GM18867 (cell line): ENCODE data around the gene MED13L.

ENCODE experiments used
- ATAC-seq: cut with Tn5 transposase; IDR thresholded peaks from one replicate; pipeline ENCODE4 v1.9.1; 2021; ENCODE audit warnings: mild to moderate bottlenecking, moderate library complexity; ENCODE audit not compliant: unreplicated experiment

The MED13L gene

DNA sequence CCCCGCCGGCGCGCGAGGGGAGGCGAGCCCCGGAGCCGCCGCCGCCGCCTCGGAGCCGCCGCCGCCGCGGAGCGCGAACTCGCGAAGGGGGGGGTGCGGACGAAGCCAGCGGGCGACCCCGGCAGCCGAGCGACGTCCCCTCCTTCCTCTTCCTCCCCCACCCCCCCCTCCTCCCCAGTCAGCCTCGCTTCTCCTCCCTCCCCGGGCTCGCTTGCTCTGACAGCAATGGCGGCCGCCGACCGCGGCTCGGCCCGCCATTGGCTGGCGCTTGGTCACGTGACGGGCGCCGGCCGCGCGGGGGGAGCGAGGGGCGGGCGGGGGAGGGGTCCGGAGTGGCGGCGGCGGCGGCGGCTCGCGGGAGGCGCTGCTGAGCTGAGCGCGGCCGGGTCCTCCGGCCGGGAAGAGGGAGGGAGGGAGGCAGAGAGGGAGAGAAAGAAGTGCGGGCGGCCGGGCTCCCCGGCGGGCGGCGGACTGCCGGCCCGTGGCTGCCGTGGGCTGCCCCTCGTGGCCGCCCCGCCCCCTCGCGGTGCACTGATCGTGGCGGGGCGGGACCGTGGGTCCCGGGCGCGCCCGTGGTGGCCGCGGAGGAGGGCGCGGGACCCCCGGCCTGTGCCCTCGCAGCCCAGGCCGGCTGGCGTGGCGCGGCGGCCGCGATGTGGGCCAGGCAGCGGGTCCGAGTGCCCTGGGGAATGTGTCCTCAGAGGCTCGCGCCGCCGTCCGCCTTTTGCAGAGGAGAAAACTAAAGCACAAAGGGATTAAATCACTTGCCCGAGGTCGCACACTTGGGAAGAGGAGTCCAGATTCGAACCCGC is at the start of gene MED13L:
Gene MED13L, minus strand, starts transcription at position 227 of the 812 bp plus-strand sequence. CDS start 562 bp downstream, outside the sequence.
- peak; percentile 90 for ATAC-seq

DNA sequence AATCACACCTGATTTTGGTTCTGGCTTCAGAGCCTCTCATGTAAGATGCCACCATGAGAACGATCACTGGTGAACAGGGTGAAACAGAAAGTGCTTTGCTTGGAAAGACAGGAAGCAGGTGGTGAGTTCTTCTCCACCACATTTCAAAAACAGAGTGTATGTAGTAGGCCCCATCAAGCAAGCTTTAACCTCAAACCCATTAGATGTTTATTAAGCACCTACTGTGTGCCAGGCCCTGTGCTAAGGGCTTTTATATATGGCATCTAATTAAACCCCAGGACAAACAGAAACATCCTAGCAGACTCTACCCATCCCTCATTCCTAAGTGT is 47.8 kb upstream of the MED13L start:
- ATAC-seq: peak; percentile 85

DNA sequence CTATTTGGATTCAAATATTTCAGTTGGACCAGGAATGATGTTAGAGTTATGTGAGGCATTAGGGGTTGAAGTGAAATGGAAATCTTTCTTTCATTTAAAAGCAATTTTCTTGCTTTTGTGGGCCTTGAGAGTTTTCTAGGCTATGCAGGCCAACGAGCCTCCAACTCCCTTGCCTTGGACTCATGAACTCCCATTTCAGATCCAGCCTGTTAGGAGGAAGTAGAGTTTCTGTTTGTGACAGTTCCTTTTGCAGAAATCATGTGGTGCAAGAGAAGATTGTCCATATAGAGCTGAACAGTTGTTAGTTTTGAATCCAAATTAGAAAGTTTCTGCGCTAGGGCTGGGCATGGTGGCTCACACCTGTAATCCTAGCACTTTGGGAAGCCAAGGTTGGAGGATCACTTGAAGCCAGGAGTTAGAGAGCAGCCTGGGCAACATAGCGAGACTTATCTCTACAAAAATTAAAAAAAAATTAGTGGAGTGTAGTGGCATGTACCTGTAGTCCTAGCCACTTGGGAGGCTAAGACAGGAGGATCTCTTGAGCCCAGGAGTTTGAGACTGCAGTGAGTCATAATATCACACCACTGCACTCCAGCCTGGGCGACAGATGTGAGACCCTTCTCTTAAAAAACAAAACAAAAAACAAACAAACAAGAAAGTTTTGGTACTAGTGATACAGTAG is 47.3 kb upstream of the MED13L start:
- ATAC-seq: no peak

DNA sequence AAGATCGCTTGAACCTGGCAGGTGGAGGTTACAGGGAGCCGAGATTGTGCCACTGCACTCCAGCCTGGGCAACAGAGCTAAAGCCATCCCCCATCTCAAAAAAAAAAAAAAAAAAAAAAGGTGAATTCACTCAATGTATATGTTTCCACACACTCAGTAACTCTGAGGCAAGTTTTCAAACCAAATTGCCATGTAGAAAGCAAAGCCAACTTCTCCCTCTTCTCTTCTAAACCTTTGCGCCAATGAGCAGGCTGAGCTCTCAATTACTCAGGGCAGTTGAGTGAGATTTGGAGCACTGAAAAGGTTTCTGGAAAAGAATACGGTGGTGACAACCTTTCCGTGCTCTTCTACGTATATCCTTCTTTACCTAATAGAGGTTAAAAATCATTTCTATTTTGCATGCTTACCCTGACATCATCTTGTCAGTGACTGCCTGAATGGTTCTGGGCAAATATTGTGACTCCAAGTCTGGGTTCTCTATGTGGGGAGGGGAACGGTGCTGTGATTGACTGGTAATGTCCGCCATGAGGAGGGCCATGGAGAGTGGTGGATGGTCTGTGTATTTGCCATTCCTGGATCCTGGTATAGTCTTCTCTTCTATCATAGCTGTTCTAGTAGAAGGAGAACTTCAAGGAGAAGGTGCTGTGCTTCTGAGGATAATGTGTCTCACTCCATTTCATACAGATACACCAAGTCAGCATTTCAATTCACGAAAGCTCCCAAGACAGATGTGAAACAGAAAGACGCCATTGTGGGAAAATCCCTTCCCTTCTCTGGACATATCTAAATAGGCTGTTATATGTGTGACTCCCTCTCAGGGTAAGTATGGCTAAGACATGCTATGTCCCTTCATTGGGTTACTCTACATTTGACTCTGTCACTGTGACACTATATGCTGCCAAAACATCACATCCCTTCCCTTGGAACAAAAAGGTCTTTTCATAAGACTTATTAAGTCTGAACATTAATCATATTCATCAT is 46.2 kb upstream of the MED13L start:
- no peak for ATAC-seq

DNA sequence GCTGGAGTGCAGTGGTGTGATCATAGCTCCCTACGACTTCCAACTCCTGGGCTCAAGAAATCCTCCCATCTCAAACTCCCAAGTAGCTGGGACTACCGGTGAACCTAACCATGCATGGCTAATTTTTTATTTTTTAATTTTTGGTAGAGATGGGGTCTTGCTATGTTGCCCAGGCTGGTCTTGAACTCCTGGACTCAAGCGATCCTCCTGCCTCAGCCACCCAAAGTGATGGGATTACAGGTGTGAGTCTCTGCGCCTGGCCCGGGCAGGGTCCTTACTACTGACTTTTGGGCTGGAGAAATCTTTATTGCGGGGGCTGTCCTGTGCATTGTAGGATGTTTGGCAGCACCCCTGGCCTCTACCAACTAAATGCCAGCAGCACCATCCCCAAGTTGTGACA is 44.4 kb upstream of the MED13L start:
- no peak for ATAC-seq

DNA sequence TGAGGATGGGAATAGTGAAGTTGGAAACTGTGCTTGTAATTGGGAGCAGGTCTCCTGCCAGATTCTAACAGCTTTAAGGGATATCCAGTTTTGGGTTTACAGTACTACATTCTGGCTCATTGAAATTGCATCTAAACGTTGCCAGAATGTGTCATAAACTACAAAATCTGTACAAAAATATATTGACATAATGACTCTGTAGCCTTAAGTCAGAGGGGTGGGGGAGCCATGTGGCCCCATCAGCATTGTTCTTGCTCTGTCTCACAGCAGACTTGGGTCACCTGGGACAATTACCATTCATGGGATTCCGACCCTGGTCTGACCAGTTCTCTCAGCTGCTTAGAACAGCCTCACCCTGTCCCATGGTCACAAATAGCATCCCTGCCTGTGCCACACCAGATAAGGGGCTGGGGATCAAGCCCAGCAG is 43.3 kb upstream of the MED13L start:
- ATAC-seq: no peak

DNA sequence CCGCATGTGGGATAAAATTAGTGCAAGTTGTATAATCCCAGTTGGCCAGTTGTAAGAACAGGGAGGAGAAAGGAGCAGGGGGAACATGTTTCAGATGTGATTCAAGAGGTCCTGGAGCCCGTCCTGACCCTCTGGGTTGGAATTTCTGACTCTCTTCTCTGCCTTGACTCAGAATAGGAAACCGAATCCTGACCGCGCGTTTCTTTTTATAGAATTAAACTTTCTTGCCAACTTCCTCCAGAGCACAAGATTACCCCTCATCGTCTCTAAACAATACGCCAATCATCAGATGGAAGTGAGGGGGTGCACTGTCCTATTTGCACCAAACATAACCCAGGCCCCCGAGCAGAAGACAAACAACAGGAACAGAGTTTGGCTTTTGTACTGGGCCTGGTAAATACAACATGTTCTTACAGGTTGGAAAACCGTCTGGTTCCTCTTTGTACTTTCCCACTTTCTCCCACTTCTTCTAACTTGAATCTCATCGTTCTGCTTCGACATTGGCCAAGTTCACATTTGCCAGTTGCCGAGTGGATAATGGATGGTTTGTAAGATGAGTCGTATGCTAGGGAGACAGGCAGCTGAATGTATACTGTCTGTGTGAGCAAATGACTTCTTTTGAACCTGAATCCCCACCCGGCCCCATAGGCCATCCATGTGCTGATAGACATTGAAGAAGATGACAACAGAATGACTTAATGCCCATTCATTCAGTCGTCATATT is 42.6 kb upstream of the MED13L start:
- no peak for ATAC-seq

DNA sequence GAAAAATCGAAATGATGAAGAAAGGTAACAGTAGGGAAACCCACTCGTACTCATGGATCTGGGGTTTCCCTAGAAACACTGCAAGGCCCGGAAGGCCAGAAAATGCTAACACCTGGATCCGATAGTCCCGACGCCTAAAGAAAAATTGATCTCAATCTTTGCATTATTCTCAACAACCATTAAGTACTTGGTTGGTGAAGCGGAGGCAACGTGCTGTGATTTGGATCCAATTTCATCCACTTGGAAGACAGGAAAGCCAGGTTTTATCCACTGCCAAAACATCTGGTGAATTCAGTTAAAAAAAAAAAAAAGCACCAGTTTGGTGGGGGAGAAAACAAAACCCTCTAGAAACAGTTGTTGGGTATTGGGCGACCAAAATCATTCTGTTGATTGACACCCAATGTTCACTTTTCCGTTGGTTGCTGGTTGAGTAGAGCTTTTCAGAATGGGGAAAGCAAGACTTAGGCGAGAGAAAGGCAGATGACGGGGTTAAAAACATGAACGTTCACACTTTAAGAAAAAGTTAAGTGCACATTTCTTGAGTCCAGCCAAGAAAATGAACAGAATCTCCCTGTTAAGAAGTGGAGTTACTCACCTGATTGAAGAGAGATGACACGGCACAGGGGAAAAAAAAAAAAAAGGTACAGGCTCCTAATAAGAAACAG is 41.9 kb upstream of the MED13L start:
- ATAC-seq: no peak

DNA sequence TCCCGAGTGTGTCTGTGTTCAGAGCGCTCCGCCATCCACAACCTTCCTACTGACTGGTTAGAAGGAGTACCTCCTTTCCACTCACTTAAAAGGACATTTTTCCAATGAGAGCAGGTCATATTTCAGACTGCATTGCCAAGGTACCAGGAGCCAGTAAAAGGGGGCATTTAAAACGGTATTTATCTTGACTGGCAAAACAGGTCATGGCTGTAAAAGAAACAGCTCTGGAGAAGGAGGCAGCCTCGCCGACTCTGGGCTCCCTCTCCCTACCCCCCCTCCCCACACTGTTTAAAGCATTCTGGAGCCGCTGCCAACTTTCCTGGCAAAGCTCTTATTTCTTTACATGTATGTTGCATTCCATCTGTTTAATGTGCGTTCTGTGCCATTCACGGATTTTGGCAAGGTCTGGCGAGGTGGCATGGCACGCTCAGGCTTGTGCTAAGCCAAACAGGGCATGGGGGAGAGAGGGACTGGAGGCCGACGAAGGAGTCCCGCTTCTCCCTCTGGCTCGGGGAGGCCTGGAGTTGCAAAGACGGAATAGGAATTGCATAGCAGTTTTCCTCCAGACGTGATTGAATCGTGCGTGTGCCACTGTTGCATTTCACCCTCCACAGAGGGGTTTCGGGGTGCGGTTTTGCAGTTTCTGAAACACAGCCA is 41.2 kb upstream of the MED13L start:
- no peak for ATAC-seq

DNA sequence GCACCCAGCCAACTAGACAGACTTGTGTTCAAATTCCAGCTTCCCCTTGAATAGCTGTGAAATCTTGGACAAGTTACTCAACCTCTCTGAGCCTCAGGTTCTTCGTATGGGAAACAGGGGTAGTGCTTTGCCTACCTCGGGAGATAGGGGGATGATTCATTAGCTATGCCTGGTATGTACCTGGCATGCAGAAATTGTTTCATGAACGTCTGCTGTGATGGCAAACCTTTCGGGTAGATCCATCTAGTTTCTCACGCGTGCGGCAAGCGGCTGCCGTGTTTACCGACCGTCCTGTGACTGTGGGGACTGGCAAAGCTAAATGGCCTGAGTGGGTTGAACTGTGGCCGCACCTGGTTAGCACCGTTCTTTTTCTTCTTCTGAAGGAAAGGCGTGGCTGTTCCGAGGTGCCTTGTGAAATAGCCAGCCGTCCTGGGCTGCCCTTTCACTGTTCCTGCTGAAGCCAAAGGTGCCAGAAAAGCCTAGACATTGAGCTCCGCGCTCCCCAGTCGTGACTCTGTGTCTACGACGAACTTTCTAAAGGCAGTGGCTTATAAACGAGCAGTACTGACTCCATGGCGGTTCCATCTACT is 40.6 kb upstream of the MED13L start:
- no peak for ATAC-seq

DNA sequence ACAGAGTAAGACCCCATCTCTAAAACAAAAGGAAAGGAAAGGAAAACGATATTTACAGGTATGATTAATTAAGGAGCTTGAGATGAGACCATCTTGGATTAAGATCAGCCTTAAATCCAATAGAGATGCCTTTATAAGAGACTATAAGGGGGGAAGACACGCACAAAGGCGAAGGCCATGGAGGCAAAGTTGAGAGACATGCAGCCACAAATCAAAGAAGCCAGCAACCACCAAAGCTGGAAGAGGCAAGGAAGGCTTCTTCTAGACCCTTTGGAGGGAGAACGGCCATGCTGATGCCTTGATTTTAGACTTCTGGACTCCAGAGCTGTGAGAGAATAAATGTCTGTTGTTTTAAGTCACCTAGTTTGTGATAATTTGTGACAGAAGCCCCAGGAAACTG is 39.6 kb upstream of the MED13L start:
- no peak for ATAC-seq

DNA sequence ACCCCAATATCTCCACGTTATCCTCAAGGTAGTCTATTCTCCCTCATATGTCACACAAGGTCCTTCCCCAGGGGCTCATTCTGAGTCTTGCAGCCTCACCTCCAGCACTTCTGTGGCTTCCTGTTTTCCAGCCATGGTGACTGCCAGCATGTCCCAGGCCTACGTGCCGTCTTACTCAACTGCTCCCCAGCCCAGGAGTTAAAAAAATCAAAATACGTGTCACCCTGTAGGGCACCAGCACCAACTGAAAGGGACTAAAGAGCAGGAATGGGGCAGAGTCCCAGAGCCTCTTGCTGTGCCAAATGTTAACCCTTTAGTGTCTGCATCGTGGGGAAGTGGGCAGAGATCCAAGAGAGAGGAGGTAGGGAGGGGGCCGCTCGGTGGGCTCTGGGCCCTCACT is 37.0 kb upstream of the MED13L start:
- ATAC-seq: no peak

DNA sequence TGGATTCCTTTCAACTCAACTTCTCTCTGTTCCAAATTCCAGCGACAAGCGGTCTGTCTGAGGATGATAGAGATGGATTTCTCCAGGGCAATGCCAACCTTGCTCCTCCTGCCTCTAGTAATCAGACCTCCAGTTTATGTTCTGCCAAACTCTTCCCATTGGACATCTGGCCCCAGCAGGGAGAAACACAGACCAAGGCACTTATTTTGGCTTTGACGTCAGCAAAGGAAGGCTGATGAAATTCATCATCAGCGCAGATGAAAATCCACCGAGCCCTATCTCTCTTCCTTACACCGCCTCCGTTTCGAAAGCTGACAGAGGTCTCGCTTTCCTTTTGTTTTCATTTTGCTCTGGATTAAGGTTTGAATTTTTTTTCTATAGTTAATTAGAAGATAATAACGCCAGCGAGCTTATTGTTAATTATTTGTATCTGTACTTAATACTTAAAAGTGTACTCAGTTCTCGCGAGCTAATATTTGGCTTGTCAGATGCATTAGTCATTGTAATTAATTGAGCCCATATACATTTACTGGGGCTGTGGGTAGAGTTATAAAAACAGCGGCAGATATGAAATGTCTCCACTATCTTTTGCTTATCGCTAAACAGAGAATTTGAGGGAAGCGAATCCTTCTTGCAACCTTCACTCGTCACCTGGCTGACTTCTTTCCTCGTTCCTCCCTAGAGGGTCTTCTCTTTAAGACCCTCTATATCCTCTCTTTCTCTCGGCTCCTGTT is 35.9 kb upstream of the MED13L start:
- ATAC-seq: no peak

DNA sequence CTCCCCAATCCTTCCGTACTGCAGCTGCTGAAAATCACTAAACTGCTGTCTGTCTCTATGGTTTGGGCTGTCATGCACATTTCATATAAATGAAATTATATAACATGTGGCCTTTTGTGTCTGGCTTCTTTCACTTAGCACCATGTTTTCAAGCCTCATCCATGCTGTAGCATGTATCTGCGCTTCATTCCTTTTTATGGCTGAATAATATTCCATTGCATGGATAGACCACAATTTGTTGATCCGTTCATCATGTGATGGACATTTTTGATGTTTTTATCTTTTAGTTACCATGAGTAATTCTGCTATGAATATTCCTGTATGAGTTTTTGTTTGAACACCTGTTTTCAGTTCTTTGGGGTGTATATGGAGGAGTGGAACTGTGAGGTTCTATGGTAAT is 32.6 kb upstream of the MED13L start:
- ATAC-seq: no peak

DNA sequence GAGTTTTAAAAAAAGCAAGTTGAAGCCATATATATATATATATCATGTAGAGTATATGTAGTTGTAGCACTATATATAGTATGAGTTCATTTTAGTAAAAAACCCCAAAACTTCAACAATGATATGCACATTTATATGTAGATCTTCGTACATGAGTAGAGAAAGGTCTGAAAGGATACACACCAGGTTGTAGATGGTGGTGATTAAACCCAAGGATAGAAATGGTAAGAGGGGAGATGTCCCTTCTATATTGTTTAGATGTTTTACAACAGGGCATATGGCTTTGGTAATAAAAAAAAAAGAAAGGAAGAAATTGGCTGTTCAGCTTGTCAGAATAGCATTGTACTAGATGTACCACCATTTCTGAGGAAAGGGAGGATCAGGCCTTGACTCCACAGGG is 31.9 kb upstream of the MED13L start:
- no peak for ATAC-seq

DNA sequence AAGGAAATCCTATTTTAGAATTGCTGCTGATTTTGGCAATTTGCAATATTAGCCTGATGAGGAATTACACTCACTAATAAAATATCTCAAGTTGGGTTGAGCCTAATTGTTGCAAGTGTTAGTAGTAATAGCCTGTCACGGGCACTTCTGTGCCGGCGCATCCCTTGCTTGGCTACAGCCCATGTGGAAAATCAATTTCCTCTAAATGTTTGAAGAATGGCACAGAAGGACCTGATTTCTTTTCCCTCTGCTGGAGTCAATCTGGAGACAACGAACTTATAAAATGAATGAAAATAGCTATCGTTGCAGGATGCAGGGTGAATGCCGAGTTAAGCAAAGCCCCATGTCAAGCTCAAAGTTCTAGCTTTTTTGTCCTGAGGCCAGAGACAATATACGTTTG is 31.2 kb upstream of the MED13L start:
- no peak for ATAC-seq

DNA sequence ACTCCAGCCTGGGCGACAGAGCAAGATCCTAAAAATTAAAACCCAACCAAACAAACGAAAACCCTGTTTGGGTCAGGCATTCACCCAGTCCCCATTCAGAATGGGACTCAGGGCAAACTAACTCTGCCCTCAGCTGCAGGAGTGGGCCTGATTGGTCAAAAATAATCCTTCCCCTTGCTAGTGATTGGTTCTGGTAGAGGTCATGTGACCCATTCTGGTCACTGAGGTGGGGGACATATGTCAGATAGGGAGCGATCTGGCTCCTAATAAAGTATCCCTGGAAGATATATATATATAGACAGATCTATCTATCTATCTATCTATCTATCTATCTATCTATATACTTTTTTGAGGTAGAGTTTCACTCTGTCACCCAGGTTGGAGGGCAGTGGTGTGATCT is 29.5 kb upstream of the MED13L start:
- no peak for ATAC-seq

DNA sequence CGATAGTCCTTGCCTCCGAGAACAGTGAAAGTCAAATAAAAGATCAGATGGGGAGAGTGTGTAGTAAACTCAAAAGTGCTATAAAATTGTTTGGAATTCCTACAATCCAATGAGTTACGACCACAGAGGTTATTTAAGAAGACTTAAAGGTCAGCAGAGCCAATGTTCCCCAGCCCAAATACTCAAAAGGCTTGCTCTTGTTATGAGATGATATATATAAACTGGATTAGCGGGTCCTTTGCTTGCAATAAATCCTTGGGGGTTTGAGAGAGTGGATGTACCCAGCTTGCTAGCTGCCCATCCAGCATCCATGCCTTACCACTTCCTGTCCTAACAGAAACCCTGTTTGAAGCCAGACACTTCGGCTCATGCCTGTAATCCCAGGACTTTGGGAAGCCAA is 29.0 kb upstream of the MED13L start:
- no peak for ATAC-seq

DNA sequence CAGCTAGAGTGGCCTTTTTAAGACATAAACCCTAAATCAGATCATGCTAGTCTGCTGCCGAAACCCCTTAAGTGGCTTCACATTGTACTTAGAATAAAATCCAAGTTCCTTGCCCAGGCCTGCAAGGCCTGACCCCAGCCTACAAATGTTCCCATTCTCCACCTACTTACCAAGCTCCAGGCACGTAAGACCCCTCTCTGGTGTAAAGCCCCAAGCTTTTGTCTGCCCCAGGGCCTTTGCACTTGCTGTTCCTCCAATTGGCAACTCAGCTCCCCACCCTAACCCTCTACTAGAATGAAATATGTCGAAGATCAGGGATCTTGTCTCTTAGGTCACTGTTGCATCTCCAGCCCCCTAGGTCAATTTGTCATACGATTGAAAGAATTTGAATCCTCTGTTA is 27.1 kb upstream of the MED13L start:
- ATAC-seq: no peak
